Bone marrow (tissue), 2 donors: Measurements from ENCODE around the gene LRP1.
A peak's percentile ranks its signal among the peaks of the same experiment; 100 is the strongest.

ENCODE experiments used
- DNase-seq, 2 donors: peaks; one replicate each; lab custom pipeline; 2025; lab: John Stamatoyannopoulos, UW

Gene LRP1

DNA sequence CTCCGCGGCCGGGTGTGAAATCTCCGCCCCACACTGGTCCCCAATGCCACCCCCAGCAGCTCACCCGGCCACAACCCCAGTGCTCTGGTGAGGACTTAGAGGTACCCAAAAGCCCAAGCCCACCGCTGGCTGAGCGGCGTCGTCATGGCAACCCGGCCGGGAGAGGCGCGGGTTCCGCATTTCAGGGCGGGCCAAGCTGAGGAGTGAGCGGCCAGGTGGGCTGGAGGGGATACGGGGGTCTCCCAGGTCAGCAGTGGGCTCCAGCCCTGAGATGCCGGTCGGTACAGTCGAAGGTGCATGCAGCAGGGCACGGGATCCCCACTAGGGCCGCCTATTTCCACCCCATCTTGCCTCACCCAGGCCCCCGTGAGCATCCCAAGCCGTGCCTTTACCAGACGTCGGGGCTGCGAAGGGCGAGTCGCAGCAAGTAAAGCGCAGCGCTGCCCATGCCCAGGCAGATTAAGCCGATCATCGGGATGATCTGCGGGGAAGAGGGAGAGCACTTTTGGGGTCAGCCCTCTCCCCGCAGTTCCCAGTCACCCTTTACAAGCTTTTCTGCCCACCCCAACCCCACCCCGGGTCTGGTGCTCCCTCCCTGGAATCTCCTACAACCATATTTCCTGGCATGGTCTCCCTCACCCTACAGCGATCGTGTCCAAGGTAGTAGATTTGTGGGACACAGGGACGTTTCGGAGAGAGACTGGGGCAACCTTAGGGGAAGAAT is 108.1 kb downstream of the LRP1 start:
- no peak for DNase-seq

DNA sequence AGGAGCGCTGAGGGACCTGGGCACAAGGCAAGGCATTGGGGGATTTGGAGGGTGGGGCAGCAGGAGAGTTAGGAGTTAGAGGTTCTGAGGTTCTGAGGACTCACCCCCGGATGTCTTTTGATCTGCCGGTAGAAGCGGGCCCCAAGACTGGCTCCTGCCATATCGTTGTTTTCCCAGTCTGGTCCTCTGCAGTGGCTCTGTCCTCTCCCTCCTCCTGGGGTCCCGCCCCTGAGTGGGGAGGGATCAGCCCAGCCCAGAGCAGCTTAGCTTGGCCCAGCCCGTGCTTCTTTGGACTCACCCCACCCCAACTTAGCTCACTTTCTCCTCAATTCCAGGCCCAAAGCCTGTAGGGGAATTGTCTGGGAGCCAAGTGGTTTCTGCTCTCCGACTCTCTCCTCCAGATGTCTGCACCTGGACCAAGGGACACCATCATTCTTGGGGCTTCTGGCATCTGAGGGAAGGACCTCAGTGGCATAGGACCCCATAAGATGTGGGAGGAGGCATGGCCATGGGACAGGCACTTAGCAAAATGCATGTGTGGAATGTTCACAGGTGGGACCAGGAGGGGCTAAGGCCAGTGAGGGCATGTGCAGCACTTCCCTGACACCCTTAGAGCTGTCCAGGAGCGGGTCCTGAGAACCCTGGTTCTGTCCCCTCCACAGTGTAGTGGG is 108.8 kb downstream of the LRP1 start:
- DNase-seq, result no peak

DNA sequence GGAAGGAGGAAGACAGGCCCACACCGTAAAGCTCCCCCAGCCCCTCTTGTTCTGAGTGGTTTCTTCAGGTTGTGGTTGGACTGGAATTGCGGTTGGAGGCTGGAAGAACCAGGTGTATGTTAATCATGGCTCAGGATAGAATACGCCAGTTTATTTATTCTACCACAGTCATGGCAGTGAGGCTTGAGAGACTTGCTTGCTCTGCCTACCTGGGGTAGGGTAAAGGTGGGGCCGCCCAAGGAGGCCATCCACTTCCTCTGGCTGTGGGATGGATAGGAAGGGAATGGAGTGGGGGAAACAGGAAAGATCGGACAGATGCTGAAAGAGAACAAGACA is 109.3 kb downstream of the LRP1 start:
- DNase-seq, result no peak

DNA sequence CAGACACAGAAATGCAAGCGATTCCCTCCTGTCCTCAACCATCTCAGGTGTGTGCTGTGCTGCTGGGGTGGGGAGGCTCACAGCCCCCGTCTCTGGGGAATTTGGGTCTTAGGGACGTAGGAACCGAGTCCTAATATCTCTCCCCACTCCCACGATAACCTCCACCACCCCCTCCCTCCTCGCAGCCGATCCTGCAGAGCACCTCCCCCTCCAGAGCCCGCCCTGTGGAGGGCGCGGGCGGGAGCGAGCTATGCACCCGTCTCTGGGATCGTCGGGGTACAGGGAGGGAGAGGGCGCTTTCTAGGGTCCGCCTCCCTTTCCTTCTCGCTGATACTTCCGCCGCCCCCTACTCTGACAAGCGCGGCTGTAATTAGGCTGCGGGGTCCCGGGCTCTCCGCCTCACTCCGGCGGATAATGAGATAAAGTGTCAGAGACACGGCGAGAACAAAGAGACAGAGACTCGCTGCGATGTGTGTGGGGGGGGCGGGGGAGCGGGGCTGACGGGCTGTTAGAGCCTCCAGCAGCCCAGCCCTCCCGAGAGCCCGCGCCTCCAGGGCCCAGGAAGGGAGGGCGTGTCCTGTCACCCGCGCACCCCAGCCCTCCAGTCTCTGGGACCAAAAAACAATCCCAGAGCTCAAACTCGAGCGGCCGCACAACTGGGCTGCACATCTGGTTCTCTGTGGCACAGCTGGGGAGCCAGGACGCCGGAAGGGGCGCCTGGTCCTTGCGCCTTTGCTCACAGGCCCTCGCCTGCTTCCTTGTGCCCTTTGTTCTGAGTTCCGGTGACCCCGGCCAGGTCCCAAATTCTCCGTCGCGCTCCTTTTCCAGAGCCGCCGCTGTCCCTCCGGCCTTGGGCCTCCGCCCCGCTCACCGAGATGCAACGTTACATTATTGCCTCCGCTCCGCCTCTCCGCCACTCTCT is 109.9 kb downstream of the LRP1 start:
- no peak for DNase-seq

DNA sequence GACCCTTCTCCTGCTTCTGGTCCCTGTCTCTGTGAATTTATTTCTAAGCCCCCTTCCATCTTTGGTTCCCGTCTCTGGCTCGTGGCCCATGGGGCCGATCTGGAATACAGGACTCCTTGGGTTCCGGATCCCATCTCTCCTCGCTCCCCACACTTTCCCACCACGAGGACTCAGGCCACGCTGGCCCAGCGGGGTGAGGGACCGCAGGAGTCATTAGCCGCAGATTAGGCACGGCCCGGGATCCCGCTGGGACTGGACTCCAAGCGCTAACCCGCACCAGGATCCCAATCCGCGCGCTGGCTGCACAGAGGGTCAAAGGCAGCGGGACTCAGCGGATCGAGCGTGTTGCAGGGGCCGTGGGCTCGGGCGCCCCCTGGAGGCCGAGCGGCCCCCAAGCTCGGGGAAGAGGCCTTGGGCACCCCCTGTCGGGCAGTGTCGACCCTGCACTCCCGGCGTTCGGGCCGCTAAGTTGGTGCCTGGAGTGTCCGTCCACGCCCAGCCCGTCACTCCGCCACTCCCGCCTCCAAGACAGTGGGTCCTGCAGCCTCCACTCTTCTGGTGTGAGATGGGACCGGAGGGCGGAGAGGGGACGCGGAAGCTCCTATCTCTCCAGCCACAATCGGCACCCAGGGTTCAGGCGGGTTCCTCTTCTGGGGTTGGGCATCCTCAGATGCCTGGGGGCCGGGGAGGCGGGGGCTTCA is 110.7 kb downstream of the LRP1 start:
- peak; percentile 63 to 84 for DNase-seq

DNA sequence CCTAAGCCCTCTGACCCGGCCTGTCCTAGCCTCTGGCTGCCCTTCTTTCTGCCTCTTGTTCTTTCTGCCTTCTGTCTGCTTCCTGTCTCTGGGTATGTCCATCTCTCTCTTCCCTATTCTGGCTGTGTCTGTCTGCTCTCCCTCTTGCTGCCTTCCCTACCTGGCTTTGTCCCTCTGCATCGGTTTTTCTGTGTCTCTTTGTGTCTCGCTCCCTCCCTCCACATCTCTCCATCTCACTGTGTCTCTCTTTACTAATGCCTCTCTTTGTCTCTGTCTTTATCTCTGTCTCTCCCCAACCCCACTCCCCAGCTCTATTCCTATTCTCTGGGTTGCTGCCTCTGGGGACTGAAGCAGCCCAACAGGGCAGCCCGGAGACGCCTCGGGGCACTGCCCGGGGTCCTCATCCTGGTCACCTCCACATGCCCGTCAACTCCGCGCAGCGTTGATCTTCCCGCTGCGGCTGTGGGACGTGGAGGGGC is 111.3 kb downstream of the LRP1 start:
- DNase-seq, result no peak

DNA sequence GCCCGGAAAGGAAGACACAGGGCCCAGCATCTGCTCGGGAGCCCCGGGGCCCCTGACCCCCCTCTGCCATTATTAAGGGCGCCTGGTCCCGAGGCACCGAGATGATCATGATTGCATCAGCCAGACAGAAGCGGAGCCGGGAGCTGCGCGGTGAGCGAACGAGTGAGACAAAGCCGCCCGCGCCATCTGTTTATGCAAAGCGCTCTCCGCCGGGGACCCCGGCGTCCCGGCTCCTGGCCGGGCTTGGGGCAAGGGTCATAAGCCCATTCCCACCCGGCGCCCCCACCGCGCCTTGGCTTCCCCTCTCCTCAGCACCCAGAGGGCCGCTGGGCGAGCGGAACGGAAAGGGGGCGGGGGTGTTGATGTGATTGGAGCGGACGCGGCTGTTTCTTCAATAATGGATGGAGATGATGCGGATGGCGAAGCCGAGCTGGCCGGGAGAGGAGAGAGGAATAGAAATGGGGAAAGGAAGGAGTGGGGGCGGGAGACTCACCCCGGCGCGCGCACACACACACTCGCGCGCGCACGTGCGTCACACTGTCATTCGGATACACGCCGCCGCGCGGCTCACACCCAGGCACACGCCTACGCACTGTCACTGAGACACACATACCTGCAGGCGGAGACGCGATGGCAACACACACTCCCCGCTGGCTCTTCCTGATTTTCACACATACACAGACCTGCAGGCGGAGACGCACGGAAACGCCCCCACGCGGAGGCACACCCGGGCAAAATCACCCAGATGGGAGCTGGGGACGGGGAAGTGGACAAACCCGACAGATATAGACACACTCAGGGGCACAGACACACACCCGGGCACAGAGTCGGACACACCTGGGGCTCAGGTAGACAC is 112.0 kb downstream of the LRP1 start:
- DNase-seq, result no peak

DNA sequence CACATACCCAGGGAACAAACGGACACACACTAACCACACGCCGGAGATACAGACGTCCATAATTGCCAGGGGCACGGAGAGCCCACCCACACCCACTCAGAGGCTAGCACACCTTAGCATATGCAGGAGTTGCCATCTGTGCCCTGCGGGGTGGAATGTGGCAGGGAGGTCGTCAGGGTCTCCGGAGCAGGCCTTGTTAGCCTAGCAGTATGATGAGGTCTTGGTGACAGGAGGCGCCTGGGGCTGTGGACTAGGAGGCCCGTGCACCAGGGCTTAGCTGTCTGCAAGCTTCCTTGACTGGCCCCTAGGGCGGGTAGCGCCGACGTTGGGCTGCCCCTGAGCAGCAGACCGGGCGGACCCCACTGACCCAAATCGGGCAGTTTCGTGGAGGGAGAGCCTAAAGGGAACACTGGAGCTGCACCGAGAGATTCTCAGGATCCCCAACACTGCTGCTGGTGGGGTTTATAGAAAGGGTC is 112.7 kb downstream of the LRP1 start:
- no peak for DNase-seq

DNA sequence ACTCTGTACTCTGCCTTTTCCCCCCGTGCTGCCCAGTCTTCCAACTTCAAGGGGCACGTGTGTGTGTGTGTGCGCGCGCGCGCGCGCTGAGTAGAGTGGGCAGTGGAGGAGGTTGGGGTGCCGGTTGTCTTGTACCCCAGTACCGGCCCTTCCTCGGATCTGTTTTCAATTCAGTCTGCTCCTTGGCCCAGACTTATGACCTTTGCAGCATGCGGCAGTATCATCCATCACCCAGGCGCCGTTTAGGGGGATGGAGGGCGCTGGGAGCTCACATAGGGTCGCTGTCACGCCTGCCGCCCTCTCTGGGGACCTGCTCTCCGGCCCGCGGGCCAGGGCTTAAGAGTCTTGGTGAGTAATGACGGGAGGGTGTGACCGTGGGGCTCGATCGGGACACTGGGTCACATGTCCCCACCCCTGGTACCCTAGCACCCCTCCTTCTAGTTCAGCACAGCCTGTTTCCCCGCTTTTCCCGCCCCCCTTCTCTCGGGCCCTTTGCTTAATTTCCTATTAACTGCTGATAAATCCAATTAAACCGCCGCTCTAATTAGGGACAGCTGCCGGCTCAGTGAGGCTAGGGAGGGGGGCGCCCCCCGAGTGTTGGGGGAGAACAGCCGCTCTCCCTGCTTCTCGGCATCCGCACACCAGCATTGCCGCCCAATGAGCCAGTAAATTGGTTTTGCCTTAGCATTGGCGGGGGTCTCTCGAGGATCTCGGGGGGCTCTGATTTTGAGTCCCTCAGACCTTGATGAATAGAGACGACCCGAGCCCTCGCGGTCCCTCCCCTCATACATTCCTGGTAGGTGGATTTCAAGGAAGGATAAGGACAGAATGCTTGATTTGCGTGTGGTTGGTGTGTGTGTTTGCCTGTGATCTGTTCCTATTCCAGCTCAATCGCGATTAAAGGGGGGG is 113.4 kb downstream of the LRP1 start:
- DNase-seq, result no peak

DNA sequence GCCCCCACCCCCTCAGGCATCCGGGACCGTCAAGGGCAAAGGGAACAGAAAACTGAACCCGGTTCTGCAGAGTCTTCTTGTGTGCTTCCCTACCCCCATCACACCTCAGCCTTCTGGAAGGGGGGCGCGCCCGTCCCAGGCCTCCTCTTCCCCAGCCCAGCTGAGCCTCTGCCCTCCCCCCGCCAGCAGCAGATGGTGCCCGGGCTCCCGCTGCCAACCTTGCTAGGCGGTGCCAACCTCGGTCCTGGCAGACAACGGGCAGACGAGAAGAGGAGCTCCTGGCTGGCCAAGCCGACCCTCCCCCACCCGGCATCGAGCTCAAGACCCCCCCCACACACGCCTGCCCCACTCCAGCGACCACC is 114.0 kb downstream of the LRP1 start:
- no peak for DNase-seq

DNA sequence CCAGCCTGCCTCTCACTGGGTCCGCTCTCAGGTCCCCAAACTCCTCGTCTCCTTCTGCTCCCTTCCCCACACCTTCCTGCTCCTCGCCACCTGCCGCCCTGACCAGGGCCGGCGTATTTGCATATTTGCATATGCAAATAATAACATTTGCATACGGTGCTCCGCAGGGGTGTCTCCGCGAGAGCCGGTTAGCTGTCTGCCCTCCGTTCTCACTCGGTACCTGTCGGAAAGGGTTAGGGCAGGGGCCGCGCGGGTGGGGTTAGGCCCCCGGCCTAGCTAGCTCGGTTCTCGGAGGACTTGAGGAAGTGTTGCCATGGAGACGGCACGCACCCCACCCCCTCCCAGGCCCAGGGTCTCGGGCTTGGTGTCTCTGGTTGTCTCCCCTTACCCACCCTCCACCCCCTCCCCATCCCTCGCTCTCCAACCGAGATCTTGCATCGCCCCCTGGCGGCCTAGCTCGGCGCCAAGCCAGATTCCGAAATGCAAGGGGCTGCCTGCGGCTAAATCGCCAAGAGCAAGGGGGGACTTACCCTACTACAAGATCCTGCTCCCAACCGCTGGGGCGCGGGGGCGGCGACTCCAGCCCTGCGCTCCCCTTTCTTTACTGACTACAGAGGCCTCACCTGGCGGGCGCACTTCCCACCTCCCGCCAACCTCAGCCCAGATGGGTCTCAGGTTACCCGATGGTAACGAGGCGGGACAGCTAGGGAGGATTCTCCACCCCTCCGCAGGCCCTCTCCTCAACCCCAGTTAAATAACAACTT is 114.6 kb downstream of the LRP1 start:
- peak in 1 of 2 donors; percentile 18 for DNase-seq

DNA sequence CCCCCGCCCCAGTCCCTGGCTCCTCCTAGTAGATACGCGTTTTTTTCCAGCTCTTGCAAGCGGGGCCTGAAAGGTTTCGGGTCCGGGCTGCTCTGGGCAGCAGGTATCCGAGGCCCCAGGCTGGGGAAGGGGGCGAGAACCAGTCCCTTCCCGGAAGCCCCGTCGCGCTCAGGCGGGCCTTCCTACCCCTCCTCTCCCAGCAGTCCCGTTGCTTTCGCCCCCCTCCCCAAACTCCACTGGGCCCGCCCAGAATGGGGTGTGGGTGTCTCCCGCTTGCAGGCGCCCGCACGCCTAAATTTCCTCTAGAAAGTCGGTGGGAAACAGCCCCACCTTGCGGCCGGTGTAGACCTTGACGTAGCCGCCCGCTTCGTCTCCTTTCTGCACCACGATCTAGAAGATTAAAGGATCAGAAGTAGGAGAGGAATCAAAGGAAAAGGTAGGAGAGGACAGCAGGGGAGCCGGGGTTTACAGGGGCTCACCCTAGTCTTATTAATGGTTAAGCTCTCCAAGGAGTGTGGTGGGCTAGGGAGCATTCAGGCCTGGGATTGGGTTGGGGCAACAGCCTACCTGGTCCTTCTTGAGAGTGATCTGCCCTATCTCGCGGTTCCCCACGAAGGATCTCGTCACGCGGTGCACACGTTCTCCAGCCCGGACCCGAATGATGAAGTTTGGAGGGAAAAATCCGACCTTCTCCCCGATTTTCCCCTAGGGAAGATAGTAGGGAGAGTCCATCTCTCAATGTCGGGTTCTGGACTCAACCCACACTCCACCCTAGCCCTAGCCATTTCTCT is 115.4 kb downstream of the LRP1 start:
- DNase-seq, result peak; percentile 53 to 71

DNA sequence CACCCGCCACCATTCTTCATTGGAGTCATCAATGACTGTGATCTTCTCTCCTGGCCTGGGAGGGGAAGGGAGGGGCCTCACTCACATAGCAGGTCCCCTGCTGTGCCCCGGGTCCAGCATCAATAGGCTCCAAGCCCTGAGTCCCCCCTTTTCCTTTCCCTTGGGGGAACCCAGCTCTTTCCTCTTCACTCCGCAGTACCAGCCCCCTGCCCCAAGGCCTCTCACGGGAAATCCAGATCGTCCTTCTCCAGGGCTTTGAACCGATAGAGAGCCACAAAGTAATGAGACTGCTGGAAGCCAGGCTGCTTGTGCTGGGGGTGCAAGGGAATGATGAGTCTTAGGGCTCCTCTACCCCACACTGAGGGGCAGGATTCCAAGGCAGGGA is 116.0 kb downstream of the LRP1 start:
- no peak for DNase-seq

DNA sequence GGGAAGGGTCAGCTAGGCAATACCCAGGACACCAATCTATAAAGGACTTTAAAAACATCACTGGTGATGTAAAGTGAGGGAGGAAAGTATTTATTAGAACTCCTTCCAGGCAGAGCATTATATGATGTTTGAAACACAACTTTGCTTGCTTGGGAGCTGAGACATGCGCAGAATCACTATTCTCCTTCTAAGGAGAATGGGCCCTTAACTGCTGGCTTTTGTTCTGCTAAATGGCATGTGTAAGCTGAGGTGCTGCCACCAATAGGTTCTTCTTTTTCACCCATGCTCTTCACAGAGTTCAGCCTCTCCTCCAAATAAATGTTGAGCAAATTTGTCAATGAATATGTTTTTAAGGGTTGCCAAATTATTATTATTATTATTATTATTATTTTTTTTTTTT is 118.8 kb downstream of the LRP1 start:
- no peak for DNase-seq

DNA sequence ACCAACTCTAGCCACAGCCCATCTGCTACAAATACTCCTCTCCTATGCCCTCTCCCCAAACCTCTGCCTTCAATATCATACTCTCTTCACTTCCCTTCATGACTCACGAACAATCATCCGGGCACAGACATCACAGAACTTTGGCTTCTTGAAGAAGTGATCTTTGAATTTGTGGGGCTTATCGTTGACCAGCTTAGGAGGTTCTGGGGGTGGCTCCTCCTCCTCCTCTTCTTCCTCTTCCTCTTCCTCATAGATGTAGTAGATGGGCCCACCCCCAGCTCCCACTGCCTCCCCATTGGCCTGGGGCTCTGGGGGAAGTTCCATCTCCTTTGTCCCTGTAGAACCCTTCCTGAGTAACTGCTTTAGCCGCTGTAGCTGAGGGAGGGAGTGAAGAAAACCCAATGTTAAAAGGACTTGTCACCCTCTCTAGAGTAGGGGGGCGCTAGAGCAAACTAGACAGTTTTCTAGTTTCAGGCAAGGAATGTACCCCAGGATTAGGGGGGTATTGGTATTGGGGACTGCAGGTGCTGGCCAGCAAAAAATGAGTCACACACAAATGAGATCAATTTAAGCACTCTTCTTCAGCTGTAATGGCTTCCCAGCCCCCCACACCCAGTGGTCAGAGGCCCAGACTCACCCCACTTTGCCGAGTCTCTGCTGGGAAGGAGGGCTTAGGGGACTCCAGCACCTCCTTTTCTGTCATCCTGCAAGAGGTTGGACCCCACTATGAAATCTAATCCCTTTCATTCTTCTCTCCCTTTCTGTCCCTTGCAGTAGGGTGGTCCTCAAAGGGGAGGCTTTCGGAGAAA is 120.9 kb downstream of the LRP1 start:
- peak; percentile 38 to 76 for DNase-seq

DNA sequence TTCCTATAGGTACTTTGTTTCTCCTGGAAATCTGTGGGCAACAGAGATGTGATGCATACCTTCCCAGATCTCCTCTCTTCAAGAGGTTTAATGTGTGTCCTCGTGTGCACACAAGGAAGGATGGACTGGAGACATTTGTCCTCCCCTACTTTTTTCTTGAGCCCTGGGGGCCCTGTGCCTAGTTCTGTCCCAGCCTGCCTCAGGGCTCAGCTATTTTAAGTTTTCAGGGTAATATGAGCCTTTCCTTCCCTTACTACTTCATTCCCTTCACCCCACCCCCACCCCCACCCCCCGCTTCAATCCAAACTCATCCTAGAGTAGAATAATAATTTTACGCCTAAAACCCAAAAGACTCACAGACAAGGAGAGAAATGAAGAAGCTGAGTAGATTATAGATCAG is 122.3 kb downstream of the LRP1 start:
- DNase-seq, result no peak

DNA sequence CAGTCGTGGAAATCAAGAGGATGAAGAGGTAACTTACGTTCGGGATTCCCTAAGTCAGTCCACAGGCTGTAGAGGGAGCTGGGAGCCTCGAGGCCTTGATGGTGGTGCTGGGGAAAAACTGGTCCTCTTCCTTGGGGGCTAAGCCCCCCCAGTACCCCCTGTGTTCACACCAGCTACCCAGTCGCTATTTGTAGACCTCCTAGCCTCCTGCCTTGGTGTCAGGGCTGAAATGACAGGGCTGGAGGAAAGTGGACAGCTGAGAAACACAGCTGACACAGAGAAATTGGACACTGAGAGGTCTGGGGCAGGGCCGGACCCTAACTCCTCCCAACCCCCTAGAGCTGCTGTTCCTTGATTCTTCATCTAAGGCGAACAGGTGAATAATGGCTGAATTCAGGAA is 122.7 kb downstream of the LRP1 start, which contains the start of gene STAC3:
STAC3 (minus strand) TSS at position 232 of the 400 bp plus-strand sequence. CDS start 1,551 bp downstream, outside the sequence.
- no peak for DNase-seq
